ENCODE data around the gene CD36. TPM values are rescaled to one million over a fixed set of nuclear protein-coding genes. Genes with fewer than 3 reads are reported as not detected.

The CD36 gene
- total and polyA plus RNA-seq, 2 experiments from 2014 or later: 0.53 TPM; not detected in 1

DNA sequence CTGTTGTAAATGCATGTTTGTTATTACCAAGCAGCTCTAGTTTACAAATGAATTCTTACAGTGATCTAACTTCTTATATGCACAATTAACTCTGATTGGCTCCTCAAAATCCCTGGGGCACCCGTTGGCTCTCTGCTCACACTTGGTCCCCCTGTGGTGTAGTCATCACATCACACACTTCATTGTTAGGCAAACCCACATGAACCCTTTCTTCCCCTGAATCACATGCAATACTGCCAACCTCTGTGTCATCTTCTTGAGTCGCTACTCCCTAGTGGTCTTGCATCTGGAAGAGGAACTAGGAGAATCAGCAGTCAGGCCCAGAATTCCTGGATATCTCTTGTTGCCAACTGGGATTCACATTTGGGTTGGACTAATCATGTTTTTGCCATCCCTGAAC is 73.1 kb downstream of the CD36 start:
- no peaks in the 10 kb centered on the region for H4K20me1 ChIP-seq (ENCODE audit: insufficient read depth)
- H2AFZ ChIP-seq: 0 out of 2 replicates have a peak overlapping the region, but pooled peaks have one; percentile 16
- H3K79me2 ChIP-seq (ENCODE audit: insufficient read depth): no peaks in the 10 kb centered on the region
- H3K27me3 ChIP-seq (replicated peaks; ENCODE audit: insufficient read depth): no peaks in the 10 kb centered on the region
- in situ Hi-C loops (cut with MboI): no loop called here
- H3K27ac ChIP-seq: peak overlapping the region; percentile 39
- peaks cover 23% of the 10 kb centered on the region; the same call in 1 of the 2 replicates for H3F3A ChIP-seq (ENCODE audit: insufficient read depth)
- H3K4me3 ChIP-seq: no peak overlapping the region
- peak overlapping the region; percentile 21 for H3K4me2 ChIP-seq (ENCODE audit: unreplicated experiment)
- 7 to 8% methylated on average over 2 of the region's 2 CpGs for WGBS, 2 experiments (ENCODE audit: low coverage in 1 of 2, low lambda C conversion rate in 2 of 2, missing lambda C conversion rate in 2 of 2)
- peak; percentile 90 for DNase-seq
- no peaks in the 10 kb centered on the region for H3K36me3 ChIP-seq (ENCODE audit: low read depth)
- peaks cover 24% of the 10 kb centered on the region for H3K4me1 ChIP-seq (ENCODE audit: insufficient read depth)
- H3K9me3 ChIP-seq (ENCODE audit: low read depth): no peaks in the 10 kb centered on the region
- H3K9me2 ChIP-seq (ENCODE audit: insufficient read depth): no peaks in the 10 kb centered on the region
- no peak overlapping the region for H3K9ac ChIP-seq
- TF ChIP-seq EZH2phosphoT487 (IDR thresholded peaks at IDR 0.05; ENCODE audit: insufficient read depth, low read depth): no peak
- no peak for TF ChIP-seq EZH2 (IDR thresholded peaks at IDR 0.05; ENCODE audit: insufficient read depth, poor library complexity, severe bottlenecking)

DNA sequence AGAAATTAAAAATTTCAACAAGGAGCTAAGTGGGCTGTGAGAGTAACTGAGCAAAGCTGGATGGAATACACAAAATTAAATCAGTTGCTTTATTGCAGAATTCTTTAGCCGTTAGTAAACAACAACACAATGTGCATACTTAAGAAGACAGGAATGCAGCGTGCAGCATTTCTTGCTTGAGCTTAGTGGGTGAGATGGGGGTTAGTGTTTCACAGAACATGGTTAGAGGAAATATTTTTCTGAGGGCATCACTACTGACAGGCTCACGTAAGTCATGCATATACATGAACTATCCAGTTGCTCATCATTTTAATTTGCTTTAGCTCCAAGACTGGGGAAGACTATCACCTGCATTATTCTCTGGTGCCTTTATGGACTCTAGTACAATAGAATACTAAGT is 80.8 kb downstream of the CD36 start:
- H3K4me2 ChIP-seq (ENCODE audit: unreplicated experiment): peak overlapping the region; percentile 37
- H3K36me3 ChIP-seq (ENCODE audit: low read depth): no peaks in the 10 kb centered on the region
- TF ChIP-seq EZH2phosphoT487 (IDR thresholded peaks at IDR 0.05; ENCODE audit: insufficient read depth, low read depth) (no peak), EZH2 (IDR thresholded peaks at IDR 0.05; ENCODE audit: insufficient read depth, poor library complexity, severe bottlenecking) (no peak)
- no peak overlapping the region for H3K9ac ChIP-seq
- no peak overlapping the region for H3K4me3 ChIP-seq
- WGBS, 2 experiments (ENCODE audit: low coverage in 1 of 2, low lambda C conversion rate in 2 of 2, missing lambda C conversion rate in 2 of 2): 9 to 16% methylated on average over 3 of the region's 3 CpGs
- DNase-seq: peak; percentile 88
- H3K9me2 ChIP-seq (ENCODE audit: insufficient read depth): no peaks in the 10 kb centered on the region
- in situ Hi-C loops (cut with MboI): no loop called here
- no peaks in the 10 kb centered on the region for H3K79me2 ChIP-seq (ENCODE audit: insufficient read depth)
- no peaks in the 10 kb centered on the region for H4K20me1 ChIP-seq (ENCODE audit: insufficient read depth)
- H3K27ac ChIP-seq: peak overlapping the region; percentile 5; the same call in 1 of the 2 replicates
- peaks cover 47% of the 10 kb centered on the region for H3F3A ChIP-seq (ENCODE audit: insufficient read depth)
- H3K27me3 ChIP-seq (replicated peaks; ENCODE audit: insufficient read depth): no peaks in the 10 kb centered on the region
- H3K4me1 ChIP-seq (ENCODE audit: insufficient read depth): peaks cover 50% of the 10 kb centered on the region
- no peaks in the 10 kb centered on the region for H3K9me3 ChIP-seq (ENCODE audit: low read depth)
- no peak overlapping the region for H2AFZ ChIP-seq

DNA sequence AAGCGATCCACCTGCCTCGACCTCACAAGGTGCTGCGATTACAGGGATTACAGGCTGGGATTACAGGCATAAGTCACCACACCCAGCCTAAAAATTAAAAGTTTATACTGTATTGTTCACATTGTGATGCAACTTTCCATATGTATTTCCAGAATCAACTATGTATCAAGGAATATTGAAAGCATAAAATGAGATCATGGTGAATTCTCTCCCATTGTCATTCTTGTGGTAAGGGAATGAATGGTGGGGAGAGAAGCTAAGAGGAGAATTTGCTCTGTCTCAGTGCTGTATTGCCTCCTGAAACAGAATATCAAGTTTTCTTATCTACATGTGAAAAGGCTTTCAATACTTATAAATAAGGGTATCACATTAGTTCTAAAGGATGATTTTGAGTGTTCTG is 81.7 kb downstream of the CD36 start:
- peaks cover 56% of the 10 kb centered on the region for H3F3A ChIP-seq (ENCODE audit: insufficient read depth)
- in situ Hi-C loops (cut with MboI): no loop called here
- H3K36me3 ChIP-seq (ENCODE audit: low read depth): no peaks in the 10 kb centered on the region
- WGBS, 2 experiments (ENCODE audit: low coverage in 1 of 2, low lambda C conversion rate in 2 of 2, missing lambda C conversion rate in 2 of 2): 91 to 100% methylated on average over 3 of the region's 3 CpGs
- no peaks in the 10 kb centered on the region for H3K27me3 ChIP-seq (replicated peaks; ENCODE audit: insufficient read depth)
- no peak for DNase-seq
- H3K79me2 ChIP-seq (ENCODE audit: insufficient read depth): no peaks in the 10 kb centered on the region
- H3K9ac ChIP-seq: no peak overlapping the region
- H3K4me2 ChIP-seq (ENCODE audit: unreplicated experiment): peak overlapping the region; percentile 80
- H3K9me2 ChIP-seq (ENCODE audit: insufficient read depth): no peaks in the 10 kb centered on the region
- no peaks in the 10 kb centered on the region for H4K20me1 ChIP-seq (ENCODE audit: insufficient read depth)
- TF ChIP-seq EZH2 (IDR thresholded peaks at IDR 0.05; ENCODE audit: insufficient read depth, poor library complexity, severe bottlenecking): no peak
- no peak for TF ChIP-seq EZH2phosphoT487 (IDR thresholded peaks at IDR 0.05; ENCODE audit: insufficient read depth, low read depth)
- H3K4me3 ChIP-seq: no peak overlapping the region
- no peaks in the 10 kb centered on the region for H3K9me3 ChIP-seq (ENCODE audit: low read depth)
- peaks cover 59% of the 10 kb centered on the region for H3K4me1 ChIP-seq (ENCODE audit: insufficient read depth)
- no peak overlapping the region for H2AFZ ChIP-seq
- H3K27ac ChIP-seq: 0 out of 2 replicates have a peak overlapping the region, but pooled peaks have one; percentile 16

DNA sequence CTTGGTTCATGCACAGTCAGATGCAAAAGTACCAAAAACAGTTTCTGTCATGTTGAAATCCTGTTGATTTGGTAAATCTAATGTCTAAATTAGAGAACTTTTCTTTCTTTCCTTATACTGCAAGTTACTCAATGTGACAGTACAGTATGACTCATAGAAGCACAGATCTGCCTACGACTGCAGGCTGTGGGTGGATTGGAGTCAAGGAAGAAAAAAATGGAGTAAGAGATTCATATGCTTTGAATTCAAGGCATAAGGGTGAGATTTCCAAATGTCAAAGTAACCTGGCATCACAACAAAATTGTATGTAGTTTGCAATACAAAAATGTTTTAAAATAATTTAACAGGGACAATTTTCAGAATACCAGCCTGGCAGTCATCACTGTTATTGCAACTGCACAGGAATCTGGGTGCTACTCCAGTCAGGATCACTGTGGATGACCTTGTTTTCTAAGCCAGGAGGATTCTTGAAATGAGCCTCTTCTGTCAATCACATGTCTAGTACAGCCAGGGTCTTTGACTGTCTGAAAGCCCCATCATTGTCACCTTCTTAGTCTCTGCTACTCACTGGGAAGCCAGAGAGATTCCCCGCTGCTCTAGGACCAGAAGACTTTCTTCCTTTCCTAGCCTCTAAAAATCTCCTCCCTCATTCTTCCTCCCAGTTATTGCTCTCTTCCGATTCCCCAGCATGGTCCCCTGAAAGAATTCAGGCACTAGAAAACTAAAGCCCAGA is 83.6 kb downstream of the CD36 start:
- Histone ChIP-seq H3F3A (ENCODE audit: insufficient read depth) (peaks cover 68% of the 10 kb centered on the region), H3K4me3 (peak overlapping the region; percentile 51), H3K4me1 (ENCODE audit: insufficient read depth) (peaks cover 71% of the 10 kb centered on the region), H3K36me3 (ENCODE audit: low read depth) (no peaks in the 10 kb centered on the region), H3K79me2 (ENCODE audit: insufficient read depth) (no peaks in the 10 kb centered on the region), H3K9ac (peak overlapping the region; percentile 75), H2AFZ (no peak overlapping the region), H3K4me2 (ENCODE audit: unreplicated experiment) (peak overlapping the region; percentile 80), H3K9me2 (ENCODE audit: insufficient read depth) (peaks cover 5% of the 10 kb centered on the region; the same call in 1 of the 2 replicates), H4K20me1 (ENCODE audit: insufficient read depth) (no peaks in the 10 kb centered on the region), H3K9me3 (ENCODE audit: low read depth) (no peaks in the 10 kb centered on the region), H3K27me3 (replicated peaks; ENCODE audit: insufficient read depth) (no peaks in the 10 kb centered on the region), H3K27ac (peak overlapping the region; percentile 97)
- 0 to 2% methylated on average over 3 of the region's 3 CpGs for WGBS, 2 experiments (ENCODE audit: low coverage in 1 of 2, low lambda C conversion rate in 2 of 2, missing lambda C conversion rate in 2 of 2)
- in situ Hi-C loops (cut with MboI): no loop called here
- no peak for TF ChIP-seq EZH2 (IDR thresholded peaks at IDR 0.05; ENCODE audit: insufficient read depth, poor library complexity, severe bottlenecking)
- no peak for TF ChIP-seq EZH2phosphoT487 (IDR thresholded peaks at IDR 0.05; ENCODE audit: insufficient read depth, low read depth)
- DNase-seq: peak; percentile 93

Data from GM23248 (cell line).